HG02973 (cell line): ENCODE data around the gene BMP2K.
"Not testable (repeated sequence)": the region's sequence is repeated elsewhere in the genome, so short reads cannot be mapped to it uniquely, and the experiment has no call there.

Experiments
- ATAC-seq: cut with Tn5 transposase; IDR thresholded peaks from one replicate; pipeline ENCODE4 v1.9.1; 2021; ENCODE audit warnings: moderate library complexity; ENCODE audit not compliant: unreplicated experiment

BMP2K gene

DNA sequence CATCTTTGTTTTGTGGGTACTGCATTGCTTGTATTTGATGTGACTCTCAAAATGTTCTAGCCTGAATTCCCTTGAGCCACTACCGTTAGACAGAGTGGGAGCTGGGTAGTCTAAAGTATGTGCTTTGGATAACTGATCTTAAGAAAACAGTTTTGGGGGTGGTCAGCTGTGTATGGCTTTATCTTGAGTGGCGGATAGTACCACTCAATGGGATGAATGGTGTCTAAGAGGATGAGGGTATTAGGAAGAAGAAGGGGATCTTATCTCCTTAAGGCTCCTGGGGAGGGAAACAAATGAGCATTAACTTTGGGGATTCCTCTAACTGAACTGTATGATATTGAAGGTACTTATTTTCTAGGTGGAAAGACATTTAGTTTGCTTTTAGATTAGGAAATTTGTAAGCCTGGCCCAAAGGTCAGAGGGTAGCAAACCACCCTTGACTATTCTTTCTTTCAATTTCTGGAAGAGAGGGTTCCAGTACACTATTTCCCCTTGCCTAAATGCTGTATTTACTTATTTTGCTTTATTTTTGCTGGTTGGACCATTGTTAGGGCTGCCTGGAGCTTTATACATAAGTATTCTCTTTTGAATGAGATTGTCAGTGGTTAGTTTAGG lies 11.3 kb downstream of the BMP2K start:
- ATAC-seq = no peak

GRCh38 chr4:78788007-78788889 lies 12.1 kb downstream of the BMP2K start:
- no peak for ATAC-seq

DNA sequence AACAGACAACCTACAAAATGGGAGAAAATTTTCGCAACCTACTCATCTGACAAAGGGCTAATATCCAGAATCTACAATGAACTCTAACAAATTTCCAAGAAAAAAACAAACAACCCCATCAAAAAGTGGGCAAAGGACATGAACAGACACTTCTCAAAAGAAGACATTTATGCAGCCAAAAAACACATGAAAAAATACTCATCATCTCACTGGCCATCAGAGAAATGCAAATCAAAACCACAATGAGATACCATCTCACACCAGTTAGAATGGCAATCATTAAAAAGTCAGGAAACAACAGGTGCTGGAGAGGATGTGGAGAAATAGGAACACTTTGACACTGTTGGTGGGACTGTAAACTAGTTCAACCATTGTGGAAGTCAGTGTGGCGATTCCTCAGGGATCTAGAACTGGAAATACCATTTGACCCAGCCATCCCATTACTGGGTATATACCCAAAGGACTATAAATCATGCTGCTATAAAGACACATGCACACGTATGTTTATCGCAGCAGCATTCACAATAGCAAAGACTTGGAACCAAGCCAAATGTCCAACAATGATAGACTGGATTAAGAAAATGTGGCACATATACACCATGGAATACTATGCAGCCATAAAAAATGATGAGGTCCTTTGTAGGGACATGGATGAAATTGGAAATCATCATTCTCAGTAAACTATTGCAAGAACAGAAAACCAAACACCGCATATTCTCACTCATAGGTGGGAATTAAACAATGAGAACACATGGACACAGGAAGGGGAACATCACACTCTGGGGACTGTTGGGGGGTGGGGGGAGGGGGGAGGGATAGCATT lies 19.7 kb downstream of the BMP2K start:
- not testable (repeated sequence) for ATAC-seq

DNA sequence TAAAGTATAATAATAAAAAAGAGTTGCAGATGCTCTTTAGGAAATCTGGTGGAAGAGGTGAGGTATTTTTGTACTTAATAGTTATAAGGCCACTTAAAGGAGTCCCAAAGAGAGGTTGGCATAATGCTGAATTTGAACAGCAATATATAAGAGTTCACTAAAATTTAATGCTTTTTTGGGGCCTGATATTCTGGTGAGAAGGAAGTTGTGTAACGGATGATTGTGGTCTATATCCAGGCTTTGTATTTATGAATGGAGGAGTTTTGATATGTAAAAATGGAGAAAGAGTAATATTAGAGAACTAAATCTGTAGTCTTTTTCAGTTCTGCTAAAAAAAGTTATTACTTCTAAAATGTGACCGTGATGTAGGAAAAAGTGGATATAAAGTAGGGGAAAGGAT lies 20.4 kb downstream of the BMP2K start:
- ATAC-seq = no peak

DNA sequence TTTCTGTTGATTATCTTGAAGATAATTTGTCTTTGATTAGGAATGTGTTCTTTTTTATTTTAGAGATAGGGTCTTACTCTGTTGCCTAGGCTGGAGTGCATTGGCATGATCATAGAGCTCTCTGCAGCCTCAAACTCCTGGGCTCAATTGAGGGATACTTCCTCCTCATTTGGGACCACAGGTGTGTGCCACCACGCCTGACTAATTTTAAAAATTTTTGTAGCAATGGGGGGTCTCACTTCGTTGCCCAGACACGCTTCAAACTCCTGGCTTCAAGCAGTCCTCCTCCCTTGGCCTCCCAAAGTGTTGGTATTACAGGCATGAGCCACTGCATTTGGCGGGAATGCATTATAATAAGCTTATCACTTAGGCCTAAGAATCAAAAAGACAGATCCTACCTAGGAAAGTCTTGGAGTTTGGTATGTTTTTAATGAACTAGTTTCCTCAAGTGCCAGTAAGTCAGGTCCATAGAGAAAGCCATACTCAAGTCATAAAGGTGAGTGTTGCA lies 21.7 kb downstream of the BMP2K start:
- ATAC-seq = no peak

DNA sequence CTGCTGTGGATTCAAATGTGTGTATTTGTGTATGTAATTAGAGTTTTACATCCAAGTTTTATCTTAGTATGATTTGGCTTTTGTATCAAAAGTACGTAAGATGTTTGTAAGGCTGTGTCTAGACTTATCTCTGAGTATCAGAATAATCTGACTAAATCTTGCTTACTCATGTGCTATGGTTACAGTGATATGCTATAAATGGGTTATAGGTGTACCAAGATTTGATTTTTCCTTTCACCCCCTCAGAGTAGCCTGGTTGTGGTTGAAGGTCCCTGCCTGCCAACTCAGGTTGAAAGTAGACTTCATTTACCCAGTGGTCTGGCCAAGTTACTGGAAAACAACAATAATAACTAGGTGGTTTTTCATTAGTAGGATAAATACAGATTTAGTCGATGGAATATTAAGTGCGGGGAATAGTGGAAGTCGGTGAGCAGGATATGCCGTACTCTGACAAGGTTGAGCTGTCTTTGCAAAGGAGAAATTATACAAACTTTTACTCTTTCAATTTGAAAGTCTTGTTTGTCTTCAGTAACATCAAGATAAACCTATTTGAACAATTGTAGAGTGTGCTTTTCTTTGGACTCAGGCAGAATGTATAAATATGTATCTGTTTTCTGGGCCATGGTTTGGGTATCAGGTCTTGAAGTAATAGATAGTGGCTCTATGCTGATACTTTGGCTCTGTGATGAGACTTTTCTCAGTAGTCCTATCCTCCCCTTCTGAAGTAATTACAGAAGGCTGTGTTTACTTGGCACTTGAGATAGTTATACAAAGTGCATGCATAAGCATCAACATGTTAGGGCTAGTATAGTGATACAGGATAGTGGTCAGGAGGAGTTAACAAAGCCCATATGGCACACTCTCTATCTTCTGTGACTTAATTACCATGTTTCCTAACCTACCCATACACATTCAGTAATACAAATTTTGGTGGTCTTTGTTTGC lies 23.7 kb downstream of the BMP2K start:
- peak; percentile 47 for ATAC-seq

GRCh38 chr4:78800965-78801364 lies 24.8 kb downstream of the BMP2K start:
- no peak for ATAC-seq

- ATAC-seq = no peak
Observed at GRCh38 chr4:78803983-78804382, 27.8 kb downstream of the BMP2K start.

DNA sequence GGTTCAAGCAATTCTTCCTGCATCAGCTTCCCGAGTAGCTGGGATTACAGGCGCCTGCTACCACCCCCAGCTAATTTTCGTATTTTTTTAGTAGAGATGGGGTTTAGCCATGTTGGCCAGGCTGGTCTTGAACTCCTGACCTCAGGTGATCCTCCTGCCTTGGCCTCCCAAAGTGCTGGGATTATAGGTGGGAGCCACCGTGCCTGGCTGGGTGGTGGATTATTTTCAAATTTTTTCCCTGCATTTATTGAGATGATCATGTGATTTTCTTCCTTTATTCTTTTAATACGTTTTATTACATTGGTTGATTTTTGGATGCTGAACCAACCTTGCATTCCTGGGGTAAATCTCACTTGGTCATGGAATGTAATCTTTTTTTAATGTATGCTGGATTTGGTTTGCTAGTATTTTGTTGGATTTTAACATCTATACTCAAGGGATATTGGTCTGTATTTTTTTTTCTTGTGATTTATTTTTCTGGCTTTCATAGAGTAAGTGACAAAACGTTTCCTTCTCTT lies 30.9 kb downstream of the BMP2K start:
- ATAC-seq = no peak

GRCh38 chr4:78809295-78809694 lies 33.1 kb downstream of the BMP2K start:
- ATAC-seq = no peak

DNA sequence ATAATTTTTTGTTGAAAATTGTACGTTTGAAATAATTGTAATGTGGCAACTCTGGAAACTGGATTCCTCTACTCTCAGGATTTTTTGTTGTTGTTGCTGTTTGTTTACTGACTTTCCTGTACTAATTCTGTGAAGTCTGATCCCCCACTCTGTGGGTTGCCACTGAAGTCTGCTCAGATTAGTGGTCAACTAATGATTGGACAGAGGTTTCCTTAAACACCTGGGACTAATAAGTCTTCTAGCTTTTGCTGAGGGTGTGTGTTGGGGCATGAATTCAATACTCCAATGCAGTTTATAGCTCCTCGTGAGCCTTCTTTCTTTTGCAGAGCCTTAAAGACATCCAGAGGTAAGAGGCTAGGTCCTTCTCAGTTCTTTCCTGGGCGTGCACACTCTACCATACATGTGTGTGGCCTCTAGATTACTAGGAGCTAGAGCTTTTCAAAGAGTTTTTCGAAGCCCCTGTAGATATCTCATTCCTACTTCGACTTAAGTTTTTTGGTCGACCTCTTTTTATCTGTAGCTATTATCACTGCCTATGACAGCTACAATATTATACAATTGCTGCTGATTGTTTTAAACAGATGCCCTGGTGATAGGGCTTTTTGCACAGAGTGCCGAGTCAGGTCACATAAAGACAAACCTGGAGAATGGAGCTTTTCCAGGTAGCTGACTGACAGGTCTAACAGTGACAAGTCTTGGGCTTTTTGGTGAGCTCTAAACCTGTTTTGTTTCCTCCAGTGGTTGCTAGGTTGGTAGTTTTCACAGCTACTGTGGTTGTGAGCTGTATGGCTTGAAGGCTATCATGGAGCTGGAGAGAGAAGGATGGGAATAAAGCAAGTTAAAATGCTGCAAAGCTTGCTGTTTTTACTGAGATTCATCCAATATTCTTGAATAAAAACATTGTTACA lies 34.0 kb downstream of the BMP2K start:
- no peak for ATAC-seq

DNA sequence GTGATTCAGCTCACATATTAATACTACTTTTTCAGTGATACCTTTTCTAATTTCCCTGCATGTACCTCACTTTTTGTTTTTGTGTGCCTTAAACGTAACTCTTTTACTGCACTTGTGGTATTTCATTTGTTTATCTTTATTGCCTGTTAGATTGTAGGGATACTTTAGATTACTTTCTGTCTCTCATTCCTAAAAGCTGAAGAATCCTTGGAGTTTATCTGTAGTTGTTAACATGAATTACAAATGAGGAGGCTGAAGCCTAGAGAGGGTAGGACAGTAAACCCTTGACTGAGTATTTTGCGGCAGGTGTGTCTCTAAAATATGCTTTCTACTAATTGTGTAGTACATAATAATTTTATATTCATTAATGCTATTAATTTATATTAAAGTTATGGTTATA lies 34.9 kb downstream of the BMP2K start:
- ATAC-seq = no peak

DNA sequence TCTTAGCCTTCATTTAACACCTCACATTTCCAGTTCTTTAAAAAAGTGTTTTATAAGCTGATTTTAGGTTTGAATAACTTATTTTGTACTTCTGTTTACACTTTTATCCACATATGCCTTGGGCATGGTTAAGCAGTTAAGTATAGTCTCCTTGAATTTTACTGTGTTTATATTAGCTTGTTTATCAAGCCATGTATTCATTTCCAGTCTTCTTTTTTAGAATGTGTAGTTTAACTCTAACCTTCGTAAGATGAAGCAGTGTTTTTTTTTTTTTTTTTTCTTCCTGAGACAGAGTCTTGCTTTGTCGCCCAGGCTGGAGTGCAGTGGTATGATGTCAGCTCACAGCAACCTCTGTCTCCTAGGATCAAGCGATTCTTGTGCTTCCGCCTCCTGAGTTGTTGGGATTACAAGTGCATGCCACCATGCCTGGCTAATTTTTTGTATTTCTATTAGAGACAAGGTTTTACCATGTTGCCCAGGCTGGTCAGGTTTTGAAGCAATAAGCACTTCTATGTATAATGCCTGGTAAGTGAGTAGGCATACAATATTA lies 42.5 kb downstream of the BMP2K start:
- ATAC-seq = no peak

GRCh38 chr4:78824001-78824400 lies 47.9 kb downstream of the BMP2K start:
- ATAC-seq = no peak

DNA sequence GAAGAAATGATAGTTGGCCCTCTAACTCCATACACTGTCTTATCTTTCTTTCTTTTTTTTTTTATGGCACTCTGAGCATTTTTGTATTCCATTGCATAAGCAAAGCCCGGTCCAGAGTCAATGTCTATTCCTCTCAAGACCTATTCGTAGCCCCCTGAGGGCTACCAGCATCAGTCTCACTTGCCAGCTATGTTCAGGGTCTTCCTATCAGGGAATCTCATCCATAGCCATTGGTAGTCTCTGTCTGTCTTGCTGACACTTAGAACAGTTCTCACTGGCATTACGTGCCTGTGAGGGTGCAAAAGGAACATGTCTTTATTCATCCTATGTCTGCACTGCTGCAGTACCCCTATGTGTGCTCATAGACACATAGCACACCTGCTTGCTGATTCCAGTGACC lies 51.0 kb downstream of the BMP2K start:
- ATAC-seq = no peak

GRCh38 chr4:78829296-78829695 lies 53.1 kb downstream of the BMP2K start:
- no peak for ATAC-seq

GRCh38 chr4:78839676-78840075 lies 63.5 kb downstream of the BMP2K start:
- not testable (repeated sequence) for ATAC-seq

DNA sequence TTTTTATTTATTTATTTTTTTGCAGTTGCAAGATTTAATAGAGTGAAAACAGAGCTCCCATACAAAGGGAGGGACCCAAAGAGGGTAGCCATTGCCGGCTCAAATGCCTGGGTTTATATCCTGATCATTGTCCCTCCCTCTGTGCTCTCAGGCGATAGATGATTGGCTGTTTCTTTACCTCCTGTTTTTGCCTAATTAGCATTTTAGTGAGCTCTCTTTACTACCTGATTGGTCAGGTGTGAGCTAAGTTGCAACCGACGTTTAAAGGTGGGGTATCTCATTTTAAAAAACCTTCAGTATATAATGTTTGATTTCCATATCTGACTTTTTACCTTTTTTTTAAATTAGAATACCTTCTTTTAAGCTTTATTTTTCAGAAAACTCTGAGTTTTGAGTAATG lies 64.1 kb downstream of the BMP2K start:
- ATAC-seq = not testable (repeated sequence)

GRCh38 chr4:78845472-78845871 lies 69.3 kb downstream of the BMP2K start:
- ATAC-seq = peak; percentile 90
